Measurements from ENCODE around the gene MZT2A.
"Not testable (repeated sequence)": the region's sequence is repeated elsewhere in the genome, so short reads cannot be mapped to it uniquely, and the experiment has no call there.

Gene MZT2A

DNA sequence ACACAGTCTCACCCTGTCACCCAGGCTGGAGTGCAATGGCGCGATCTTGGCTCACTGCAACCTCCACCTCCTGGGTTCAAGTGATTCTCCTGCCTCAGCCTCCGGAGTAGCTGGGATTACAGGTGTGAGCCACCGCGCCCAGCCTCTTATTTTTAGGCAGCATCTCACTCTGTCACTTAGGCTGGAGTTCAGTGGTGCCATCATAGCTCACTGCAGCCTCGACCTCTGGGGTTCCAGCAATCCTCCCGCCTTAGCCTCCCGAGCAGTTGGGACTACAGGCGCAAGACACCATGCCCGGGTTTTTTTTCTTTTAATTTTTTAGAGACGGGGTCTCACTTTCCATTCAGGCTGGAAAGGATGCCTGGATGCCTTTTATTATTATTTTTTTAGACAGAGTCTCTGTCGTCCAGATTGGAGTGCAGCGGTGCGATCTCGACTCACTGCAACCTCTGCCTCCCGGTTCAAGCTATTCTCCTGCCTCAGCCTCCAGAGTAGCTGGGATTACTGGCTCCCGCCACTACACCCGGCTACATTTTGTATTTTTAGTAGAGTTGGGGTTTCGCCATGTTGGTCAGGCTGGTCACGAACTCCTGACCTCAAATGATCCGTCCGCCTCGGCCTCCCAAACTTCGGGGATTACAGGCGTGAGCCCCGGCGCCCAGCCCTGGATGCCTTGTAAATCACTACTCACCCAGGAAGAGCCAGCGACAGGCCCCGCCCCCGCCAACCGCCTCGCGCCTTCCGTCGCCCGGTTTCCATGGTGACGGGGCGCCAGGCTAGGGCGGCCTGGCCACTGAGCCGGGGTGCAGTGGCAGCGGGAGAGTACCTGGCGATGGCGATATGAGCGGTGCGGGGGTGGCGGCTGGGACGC, 35.2 kb upstream of the MZT2A start, which contains the start of gene CCDC74A:
TSS of gene CCDC74A (plus strand) at position 758 of the 871 bp plus-strand sequence. CDS start at position 841, 83 bp downstream.
- H3K36me3 ChIP-seq (ENCODE audit: low read length); H3K79me2 ChIP-seq (ENCODE audit: insufficient read depth, low read length); H3K9me2 ChIP-seq (replicated peaks; ENCODE audit: insufficient read depth, low read length); H3K27me3 ChIP-seq (ENCODE audit: low read length); H3K27ac ChIP-seq (ENCODE audit: low read depth, low read length); H4K20me1 ChIP-seq (ENCODE audit: low read depth, low read length); H3F3A ChIP-seq (ENCODE audit: insufficient read depth); H3K9me3 ChIP-seq (ENCODE audit: insufficient read depth, low read length): not testable (repeated sequence)
- Histone ChIP-seq H3K4me2 (ENCODE audit: low read depth, low read length, poor library complexity, severe bottlenecking) (peak within 1 kb of the TSS; percentile 59), H3K4me3 (ENCODE audit: insufficient read depth, low read length, poor library complexity, severe bottlenecking) (peak within 1 kb of the TSS; percentile 53), H2AFZ (ENCODE audit: low read depth, low read length, severe bottlenecking) (peak within 1 kb of the TSS; percentile 71), H3K9ac (ENCODE audit: low read length) (peak within 1 kb of the TSS; percentile 58)

DNA sequence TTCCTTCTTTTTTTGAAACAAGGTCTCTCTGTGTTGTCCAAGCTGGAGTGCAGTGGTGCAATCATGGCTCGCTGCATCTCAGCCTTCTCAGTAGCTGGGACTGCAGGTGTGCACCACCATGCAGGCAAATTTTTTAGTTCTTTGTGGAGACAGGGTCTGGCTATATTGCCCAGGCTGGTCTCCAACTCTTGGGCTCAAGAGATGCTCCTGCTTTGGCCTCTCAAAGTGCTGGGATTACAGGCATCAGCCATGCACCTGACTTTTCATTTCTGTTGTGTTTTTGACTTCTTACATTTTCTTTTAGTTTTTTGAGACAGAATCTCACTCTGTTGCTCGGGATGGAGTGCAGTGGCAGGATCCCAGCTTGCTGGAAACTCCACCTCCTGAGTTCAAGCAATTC, 33.1 kb upstream of the MZT2A start:
- H3K27me3 ChIP-seq (ENCODE audit: low read length); H3K27ac ChIP-seq (ENCODE audit: low read depth, low read length); H3K4me2 ChIP-seq (ENCODE audit: low read depth, low read length, poor library complexity, severe bottlenecking); H3K79me2 ChIP-seq (ENCODE audit: insufficient read depth, low read length); H2AFZ ChIP-seq (ENCODE audit: low read depth, low read length, severe bottlenecking); H3K36me3 ChIP-seq (ENCODE audit: low read length); H3K9me2 ChIP-seq (replicated peaks; ENCODE audit: insufficient read depth, low read length); H3K9me3 ChIP-seq (ENCODE audit: insufficient read depth, low read length); H3K9ac ChIP-seq (ENCODE audit: low read length); H3F3A ChIP-seq (ENCODE audit: insufficient read depth); H4K20me1 ChIP-seq (ENCODE audit: low read depth, low read length); H3K4me3 ChIP-seq (ENCODE audit: insufficient read depth, low read length, poor library complexity, severe bottlenecking): not testable (repeated sequence)

GRCh38 chr2:131521961-131522781, 30.0 kb upstream of the MZT2A start:
- Histone ChIP-seq H3K9me3 (ENCODE audit: insufficient read depth, low read length) (no peaks in the 10 kb centered on the region), H3K9me2 (replicated peaks; ENCODE audit: insufficient read depth, low read length) (no peaks in the 10 kb centered on the region), H3K27me3 (ENCODE audit: low read length) (no peaks in the 10 kb centered on the region), H3K4me2 (ENCODE audit: low read depth, low read length, poor library complexity, severe bottlenecking) (no peak overlapping the region), H3K79me2 (ENCODE audit: insufficient read depth, low read length) (no peaks in the 10 kb centered on the region), H3F3A (ENCODE audit: insufficient read depth) (no peaks in the 10 kb centered on the region; the same call in 1 of the 2 replicates), H3K36me3 (ENCODE audit: low read length) (no peaks in the 10 kb centered on the region), H4K20me1 (ENCODE audit: low read depth, low read length) (no peaks in the 10 kb centered on the region), H3K9ac (ENCODE audit: low read length) (no peak overlapping the region), H2AFZ (ENCODE audit: low read depth, low read length, severe bottlenecking) (no peak overlapping the region), H3K4me3 (ENCODE audit: insufficient read depth, low read length, poor library complexity, severe bottlenecking) (no peak overlapping the region), H3K27ac (ENCODE audit: low read depth, low read length) (no peak overlapping the region)
- no peak for TF ChIP-seq EZH2phosphoT487 (conservative IDR thresholded peaks at IDR 0.05; ENCODE audit: low read length)
- TF ChIP-seq, protein P1, sequence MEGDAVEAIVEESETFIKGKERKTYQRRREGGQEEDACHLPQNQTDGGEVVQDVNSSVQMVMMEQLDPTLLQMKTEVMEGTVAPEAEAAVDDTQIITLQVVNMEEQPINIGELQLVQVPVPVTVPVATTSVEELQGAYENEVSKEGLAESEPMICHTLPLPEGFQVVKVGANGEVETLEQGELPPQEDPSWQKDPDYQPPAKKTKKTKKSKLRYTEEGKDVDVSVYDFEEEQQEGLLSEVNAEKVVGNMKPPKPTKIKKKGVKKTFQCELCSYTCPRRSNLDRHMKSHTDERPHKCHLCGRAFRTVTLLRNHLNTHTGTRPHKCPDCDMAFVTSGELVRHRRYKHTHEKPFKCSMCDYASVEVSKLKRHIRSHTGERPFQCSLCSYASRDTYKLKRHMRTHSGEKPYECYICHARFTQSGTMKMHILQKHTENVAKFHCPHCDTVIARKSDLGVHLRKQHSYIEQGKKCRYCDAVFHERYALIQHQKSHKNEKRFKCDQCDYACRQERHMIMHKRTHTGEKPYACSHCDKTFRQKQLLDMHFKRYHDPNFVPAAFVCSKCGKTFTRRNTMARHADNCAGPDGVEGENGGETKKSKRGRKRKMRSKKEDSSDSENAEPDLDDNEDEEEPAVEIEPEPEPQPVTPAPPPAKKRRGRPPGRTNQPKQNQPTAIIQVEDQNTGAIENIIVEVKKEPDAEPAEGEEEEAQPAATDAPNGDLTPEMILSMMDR (IDR thresholded peaks at IDR 0.05; ENCODE audit: insufficient read depth, low read length, poor library complexity, severe bottlenecking), result no peak

DNA sequence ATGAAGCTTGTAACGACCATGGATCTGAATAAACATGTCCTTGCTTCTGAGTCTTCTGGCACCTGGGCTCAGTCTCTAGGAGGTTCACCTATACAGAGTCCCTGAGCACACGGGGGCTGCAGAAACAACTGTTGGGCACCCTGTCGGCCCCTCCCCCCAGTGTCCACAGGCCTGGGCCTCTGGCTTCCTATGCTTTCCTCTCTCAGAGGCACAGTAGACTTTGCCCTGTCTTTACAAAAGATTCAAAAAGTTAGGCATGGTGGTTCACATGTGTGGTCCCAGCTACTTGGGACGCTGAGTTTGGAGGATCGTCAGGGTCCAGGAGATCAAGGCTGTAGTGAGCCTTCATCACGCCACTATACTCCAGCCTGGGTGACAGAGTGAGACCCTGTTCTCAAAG, 29.3 kb upstream of the MZT2A start:
- not testable (repeated sequence) for H3F3A ChIP-seq (ENCODE audit: insufficient read depth); H2AFZ ChIP-seq (ENCODE audit: low read depth, low read length, severe bottlenecking); H3K9ac ChIP-seq (ENCODE audit: low read length); H3K4me3 ChIP-seq (ENCODE audit: insufficient read depth, low read length, poor library complexity, severe bottlenecking); H3K79me2 ChIP-seq (ENCODE audit: insufficient read depth, low read length); H3K9me2 ChIP-seq (replicated peaks; ENCODE audit: insufficient read depth, low read length); H3K27me3 ChIP-seq (ENCODE audit: low read length); H3K4me2 ChIP-seq (ENCODE audit: low read depth, low read length, poor library complexity, severe bottlenecking); H3K9me3 ChIP-seq (ENCODE audit: insufficient read depth, low read length); H3K27ac ChIP-seq (ENCODE audit: low read depth, low read length); H4K20me1 ChIP-seq (ENCODE audit: low read depth, low read length); H3K36me3 ChIP-seq (ENCODE audit: low read length)

All from SU-DHL-6 (cell line).